Panc1 (cell line): ENCODE measurements around the gene HRH2.

Experiments used
- POLR2AphosphoS5 ChIP-seq: IDR thresholded peaks from 2 replicates; pipeline ENCODE4 v1.6.1; 2012; ENCODE audit warnings: mild to moderate bottlenecking, low read depth, low read length, moderate library complexity
- SIN3A ChIP-seq: IDR thresholded peaks from 2 replicates; pipeline ENCODE4 v1.6.1; 2012; ENCODE audit warnings: low read depth, mild to moderate bottlenecking, low read length, moderate library complexity, borderline replicate concordance; ENCODE audit not compliant: insufficient read depth
- TCF7L2 ChIP-seq: IDR thresholded peaks from 2 replicates; pipeline ENCODE4 v1.6.1; 2011; ENCODE audit warnings: mild to moderate bottlenecking, low read depth, low read length, inconsistent platforms
- TF ChIP-seq, protein P1 (sequence below): fragments of 450-650 bp; IDR thresholded peaks from 2 replicates; pipeline ENCODE4 v1.5.1; 2017; ENCODE audit warnings: mild to moderate bottlenecking
- TF ChIP-seq, protein P2 (sequence below), 2 experiments: IDR thresholded peaks; 2 replicates each; pipeline ENCODE4 v1.6.1; 2011 to 2012; ENCODE audit warnings: low read depth in 2 of 2, control low read depth in 1 of 2, low read length in 1 of 2, mild to moderate bottlenecking in 1 of 2, moderate library complexity in 1 of 2; ENCODE audit not compliant: insufficient read depth in 1 of 2

DNA sequence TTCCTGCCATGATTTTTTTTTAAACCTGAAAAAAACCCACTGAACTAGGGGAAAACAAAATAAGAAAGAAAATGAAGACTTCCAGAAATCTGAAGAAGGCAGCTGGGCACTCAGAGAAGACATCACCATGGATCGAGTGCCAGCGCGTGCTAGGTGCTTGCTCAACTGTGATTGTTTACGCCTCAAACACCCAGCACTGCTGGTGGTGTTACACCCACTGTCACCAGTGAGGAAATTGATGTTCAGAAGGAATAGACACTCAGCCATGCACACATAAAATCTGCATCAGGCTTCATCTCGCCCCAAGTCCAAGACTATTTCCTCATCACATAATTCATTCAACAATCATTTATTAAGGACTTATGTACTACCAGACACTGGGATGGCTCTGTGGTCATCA lies 82.1 kb downstream of the HRH2 start:
- TF ChIP-seq, protein P1, sequence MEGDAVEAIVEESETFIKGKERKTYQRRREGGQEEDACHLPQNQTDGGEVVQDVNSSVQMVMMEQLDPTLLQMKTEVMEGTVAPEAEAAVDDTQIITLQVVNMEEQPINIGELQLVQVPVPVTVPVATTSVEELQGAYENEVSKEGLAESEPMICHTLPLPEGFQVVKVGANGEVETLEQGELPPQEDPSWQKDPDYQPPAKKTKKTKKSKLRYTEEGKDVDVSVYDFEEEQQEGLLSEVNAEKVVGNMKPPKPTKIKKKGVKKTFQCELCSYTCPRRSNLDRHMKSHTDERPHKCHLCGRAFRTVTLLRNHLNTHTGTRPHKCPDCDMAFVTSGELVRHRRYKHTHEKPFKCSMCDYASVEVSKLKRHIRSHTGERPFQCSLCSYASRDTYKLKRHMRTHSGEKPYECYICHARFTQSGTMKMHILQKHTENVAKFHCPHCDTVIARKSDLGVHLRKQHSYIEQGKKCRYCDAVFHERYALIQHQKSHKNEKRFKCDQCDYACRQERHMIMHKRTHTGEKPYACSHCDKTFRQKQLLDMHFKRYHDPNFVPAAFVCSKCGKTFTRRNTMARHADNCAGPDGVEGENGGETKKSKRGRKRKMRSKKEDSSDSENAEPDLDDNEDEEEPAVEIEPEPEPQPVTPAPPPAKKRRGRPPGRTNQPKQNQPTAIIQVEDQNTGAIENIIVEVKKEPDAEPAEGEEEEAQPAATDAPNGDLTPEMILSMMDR = no peak
- TF ChIP-seq POLR2AphosphoS5 = no peak
- no peak for TF ChIP-seq TCF7L2
- TF ChIP-seq, protein P2, sequence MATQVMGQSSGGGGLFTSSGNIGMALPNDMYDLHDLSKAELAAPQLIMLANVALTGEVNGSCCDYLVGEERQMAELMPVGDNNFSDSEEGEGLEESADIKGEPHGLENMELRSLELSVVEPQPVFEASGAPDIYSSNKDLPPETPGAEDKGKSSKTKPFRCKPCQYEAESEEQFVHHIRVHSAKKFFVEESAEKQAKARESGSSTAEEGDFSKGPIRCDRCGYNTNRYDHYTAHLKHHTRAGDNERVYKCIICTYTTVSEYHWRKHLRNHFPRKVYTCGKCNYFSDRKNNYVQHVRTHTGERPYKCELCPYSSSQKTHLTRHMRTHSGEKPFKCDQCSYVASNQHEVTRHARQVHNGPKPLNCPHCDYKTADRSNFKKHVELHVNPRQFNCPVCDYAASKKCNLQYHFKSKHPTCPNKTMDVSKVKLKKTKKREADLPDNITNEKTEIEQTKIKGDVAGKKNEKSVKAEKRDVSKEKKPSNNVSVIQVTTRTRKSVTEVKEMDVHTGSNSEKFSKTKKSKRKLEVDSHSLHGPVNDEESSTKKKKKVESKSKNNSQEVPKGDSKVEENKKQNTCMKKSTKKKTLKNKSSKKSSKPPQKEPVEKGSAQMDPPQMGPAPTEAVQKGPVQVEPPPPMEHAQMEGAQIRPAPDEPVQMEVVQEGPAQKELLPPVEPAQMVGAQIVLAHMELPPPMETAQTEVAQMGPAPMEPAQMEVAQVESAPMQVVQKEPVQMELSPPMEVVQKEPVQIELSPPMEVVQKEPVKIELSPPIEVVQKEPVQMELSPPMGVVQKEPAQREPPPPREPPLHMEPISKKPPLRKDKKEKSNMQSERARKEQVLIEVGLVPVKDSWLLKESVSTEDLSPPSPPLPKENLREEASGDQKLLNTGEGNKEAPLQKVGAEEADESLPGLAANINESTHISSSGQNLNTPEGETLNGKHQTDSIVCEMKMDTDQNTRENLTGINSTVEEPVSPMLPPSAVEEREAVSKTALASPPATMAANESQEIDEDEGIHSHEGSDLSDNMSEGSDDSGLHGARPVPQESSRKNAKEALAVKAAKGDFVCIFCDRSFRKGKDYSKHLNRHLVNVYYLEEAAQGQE (IDR thresholded peaks at IDR 0.05; ENCODE audit: insufficient read depth in 1 of 2, low read depth in 2 of 2, low read length in 1 of 2) = no peak
- TF ChIP-seq SIN3A = no peak
